Prostate gland (tissue), 2 donors: ENCODE data around the gene HMGB4.

Experiments
- CTCF ChIP-seq, 4 experiments: fragments of 200-600 bp in 2 of 4; fragments of 450-650 bp in 2 of 4; sonication (generic) in 2 of 4; IDR thresholded peaks; 1 replicate in 3 of 4; 2 replicates in 1 of 4; pipeline ENCODE4 v1.5.1; 2016 to 2019; ENCODE audit warnings: antibody characterized with exemption in 4 of 4, mild to moderate bottlenecking in 2 of 4, moderate library complexity in 2 of 4
- POLR2A ChIP-seq: fragments of 450-650 bp; IDR thresholded peaks from one replicate; pipeline ENCODE4 v1.6.1; 2016; ENCODE audit warnings: antibody characterized with exemption, mild to moderate bottlenecking

DNA sequence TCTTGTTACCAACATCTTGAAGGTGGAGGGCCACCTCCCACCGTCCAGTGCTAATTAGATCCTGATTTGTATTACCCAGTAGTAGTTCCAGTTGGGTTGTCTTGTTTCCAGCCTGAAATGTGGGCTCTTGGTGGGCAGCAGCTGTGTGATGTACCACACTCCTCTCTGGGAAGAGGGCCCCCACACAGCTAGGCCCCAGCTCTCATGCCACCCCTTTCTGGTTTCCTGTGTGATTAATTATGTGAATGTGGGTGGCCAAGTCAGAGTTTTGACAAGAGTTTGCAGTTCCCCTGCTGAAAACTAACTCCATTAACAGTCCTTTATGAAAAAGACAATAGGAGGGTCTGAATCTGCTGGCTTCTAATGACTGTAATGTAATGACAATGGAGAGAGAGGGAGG is 3.8 kb downstream of the HMGB4 start:
- TF ChIP-seq CTCF (IDR thresholded peaks at IDR 0.05) (no peak), POLR2A (no peak)
